HG02973 (cell line): ENCODE results near the gene PIH1D1.

Experiments
- ATAC-seq: cut with Tn5 transposase; IDR thresholded peaks from one replicate; pipeline ENCODE4 v1.9.1; 2021; ENCODE audit warnings: moderate library complexity; ENCODE audit not compliant: unreplicated experiment

The PIH1D1 gene

GRCh38 chr19:49436381-49437017 lies 15.1 kb downstream of the PIH1D1 start:
- no peak for ATAC-seq

GRCh38 chr19:49435670-49436069 lies 15.9 kb downstream of the PIH1D1 start:
- ATAC-seq, result no peak

- no peak for ATAC-seq
Observed at GRCh38 chr19:49434907-49435583, 16.6 kb downstream of the PIH1D1 start.

- no peak for ATAC-seq
Observed at GRCh38 chr19:49433240-49433901, 18.2 kb downstream of the PIH1D1 start.

GRCh38 chr19:49432141-49433073 lies 19.2 kb downstream of the PIH1D1 start:
- no peak for ATAC-seq

GRCh38 chr19:49431330-49431749 lies 20.3 kb downstream of the PIH1D1 start:
- no peak for ATAC-seq

GRCh38 chr19:49430678-49431329 lies 20.8 kb downstream of the PIH1D1 start:
- ATAC-seq, result no peak

- no peak for ATAC-seq
Observed at GRCh38 chr19:49430172-49430677, 21.4 kb downstream of the PIH1D1 start.

GRCh38 chr19:49428547-49429451 lies 22.8 kb downstream of the PIH1D1 start:
- ATAC-seq, result no peak

GRCh38 chr19:49427855-49428546 lies 23.6 kb downstream of the PIH1D1 start:
- no peak for ATAC-seq

- no peak for ATAC-seq
Observed at GRCh38 chr19:49427339-49427738, 24.3 kb downstream of the PIH1D1 start.

GRCh38 chr19:49425922-49426592 lies 25.6 kb downstream of the PIH1D1 start:
- no peak for ATAC-seq

- ATAC-seq, result no peak
Observed at GRCh38 chr19:49425178-49425577, 26.4 kb downstream of the PIH1D1 start, which contains the start of gene GFY. GFY (plus strand) TSS chr19:49425388; CDS start chr19:49426431, 1,043 bp downstream.

- ATAC-seq, result no peak
Observed at GRCh38 chr19:49423985-49424303, 27.7 kb downstream of the PIH1D1 start.

- no peak for ATAC-seq
Observed at GRCh38 chr19:49423071-49423984, 28.3 kb downstream of the PIH1D1 start, which contains the start of gene PTH2. PTH2 (minus strand) TSS chr19:49423441; CDS start chr19:49423339, 102 bp downstream.

GRCh38 chr19:49422407-49423070 lies 29.1 kb downstream of the PIH1D1 start:
- ATAC-seq, result no peak

- no peak for ATAC-seq
Observed at GRCh38 chr19:49421878-49422202, 29.8 kb downstream of the PIH1D1 start.
